ENCODE data around the gene PTPRE.

GRCh38 chr10:128052696-128053095, 145.8 kb downstream of the PTPRE start:
- no peak for TF ChIP-seq CTCF (IDR thresholded peaks at IDR 0.05; ENCODE audit: low read depth, low read length)
- TF ChIP-seq MAX (IDR thresholded peaks at IDR 0.05; ENCODE audit: low read depth, low read length) = no peak
